GM23248 (cell line): ENCODE measurements around the gene STIL.

Source experiments
- EZH2 ChIP-seq: fragments of 200-600 bp; sonication (generic); IDR thresholded peaks from 2 replicates; pipeline ENCODE4 v1.6.1; 2018; ENCODE audit warnings: antibody characterized with exemption, mild to moderate bottlenecking; ENCODE audit not compliant: insufficient read depth, poor library complexity, severe bottlenecking
- EZH2phosphoT487 ChIP-seq: fragments of 200-600 bp; sonication (generic); IDR thresholded peaks from 2 replicates; pipeline ENCODE4 v1.6.1; 2018; ENCODE audit warnings: antibody characterized with exemption, moderate library complexity, mild to moderate bottlenecking, low read depth; ENCODE audit not compliant: insufficient read depth

- TF ChIP-seq EZH2phosphoT487 (no peak), EZH2 (no peak)
Measured at GRCh38 chr1:47212636-47213229, 101.2 kb downstream of the STIL start.
